Smooth muscle cell (in vitro differentiated cells): ENCODE measurements around the gene PALMD. TPM values are rescaled to one million over a fixed set of nuclear protein-coding genes. Genes with fewer than 3 reads are reported as not detected.

Experiments
- DNase-seq: peaks from one replicate; lab custom pipeline; 2025; ENCODE audit not compliant: unreplicated experiment; lab: John Stamatoyannopoulos, UW
- H2AFZ ChIP-seq: fragments of 200-600 bp; sonication (generic); 2 replicates; pipeline ENCODE4 v1.6.0; 2016; ENCODE audit warnings: antibody characterized with exemption, low read depth, mild to moderate bottlenecking
- H3F3A ChIP-seq: fragments of 200-600 bp; sonication (generic); 2 replicates; pipeline ENCODE4 v1.6.0; 2017; ENCODE audit warnings: antibody characterized with exemption, low read depth
- H3K27ac ChIP-seq: fragments of 200-600 bp; sonication (generic); 2 replicates; pipeline ENCODE4 v1.5.1; 2016; ENCODE audit warnings: low read depth, mild to moderate bottlenecking
- H3K27me3 ChIP-seq: fragments of 200-600 bp; sonication (generic); 2 replicates; pipeline ENCODE4 v1.6.1; 2016; ENCODE audit warnings: low read depth, mild to moderate bottlenecking
- H3K36me3 ChIP-seq: fragments of 200-600 bp; sonication (generic); 2 replicates; pipeline ENCODE4 v1.5.1; 2016; ENCODE audit warnings: low read depth
- H3K4me1 ChIP-seq: fragments of 200-600 bp; sonication (generic); 2 replicates; pipeline ENCODE4 v1.5.1; 2016; ENCODE audit warnings: low read depth
- H3K4me2 ChIP-seq: fragments of 200-600 bp; sonication (generic); 2 replicates; pipeline ENCODE4 v1.6.0; 2016; ENCODE audit warnings: mild to moderate bottlenecking
- H3K4me3 ChIP-seq: fragments of 200-600 bp; sonication (generic); 2 replicates; pipeline ENCODE4 v1.5.1; 2016; ENCODE audit warnings: mild to moderate bottlenecking
- H3K79me2 ChIP-seq: fragments of 200-600 bp; sonication (generic); 2 replicates; pipeline ENCODE4 v1.6.0; 2016; ENCODE audit warnings: low read depth, mild to moderate bottlenecking
- H3K9ac ChIP-seq: fragments of 200-600 bp; sonication (generic); 2 replicates; pipeline ENCODE4 v1.6.0; 2016; ENCODE audit warnings: low read depth
- H3K9me3 ChIP-seq: fragments of 200-600 bp; sonication (generic); replicated peaks from 2 replicates; pipeline ENCODE4 v1.5.1; 2016; ENCODE audit warnings: low read depth
- H4K20me1 ChIP-seq: fragments of 200-600 bp; sonication (generic); 2 replicates; pipeline ENCODE4 v1.6.0; 2016; ENCODE audit warnings: low read depth
- CTCF ChIP-seq: fragments of 200-600 bp; sonication (generic); IDR thresholded peaks from 2 replicates; pipeline ENCODE4 v1.5.1; 2017; ENCODE audit warnings: borderline replicate concordance, mild to moderate bottlenecking, antibody characterized with exemption; ENCODE audit not compliant: insufficient read depth, poor library complexity, severe bottlenecking
- WGBS: methylation state at CpG from one replicate; pipeline ENCODE4 v1.1.7; 2016; ENCODE audit warnings: low lambda C conversion rate; 5-methylcytosine and 5-hydroxymethylcytosine counted together
- polyA plus RNA-seq: library from polyadenylated mRNA; unstranded; fragments of >200 nt; fragmentation: Nextera tagmentation; extraction: Ambion mirVana; gene quantifications from 2 replicates; pipeline ENCODE4 v1.2.1, GENCODE V29; 2016
- total RNA-seq: library from RNA; depleted of rRNA; stranded (reverse); fragments of >200 nt; gene quantifications from 2 replicates; pipeline ENCODE4 v1.2.3, GENCODE V29; 2014

PALMD gene
- total and polyA plus RNA-seq, 2 experiments from 2014 or later, result 1.1 to 1.2 TPM

- no peak for DNase-seq
- H3K9me3 ChIP-seq, result no peaks in the 10 kb centered on the region
- H3F3A ChIP-seq, result no peaks in the 10 kb centered on the region
- H3K27ac ChIP-seq, result no peak overlapping the region
- no peak overlapping the region for H2AFZ ChIP-seq
- H3K4me3 ChIP-seq, result no peak overlapping the region
- no peaks in the 10 kb centered on the region for H3K4me1 ChIP-seq
- no peaks in the 10 kb centered on the region for H3K79me2 ChIP-seq
- no peak for TF ChIP-seq CTCF
- H4K20me1 ChIP-seq, result no peaks in the 10 kb centered on the region
- no peak overlapping the region for H3K9ac ChIP-seq
- H3K36me3 ChIP-seq, result no peaks in the 10 kb centered on the region
- no peak overlapping the region for H3K4me2 ChIP-seq
- H3K27me3 ChIP-seq, result no peaks in the 10 kb centered on the region
These were observed 31.0 kb downstream of the PALMD start for GRCh38 chr1:99676876-99677275.

- H4K20me1 ChIP-seq, result no peaks in the 10 kb centered on the region
- no peaks in the 10 kb centered on the region for H3K27me3 ChIP-seq
- H3K36me3 ChIP-seq, result no peaks in the 10 kb centered on the region
- 95% methylated on average over 2 of the region's 2 CpGs for WGBS
- no peaks in the 10 kb centered on the region for H3K4me1 ChIP-seq
- no peak overlapping the region for H2AFZ ChIP-seq
- H3K27ac ChIP-seq, result no peak overlapping the region
- no peak for DNase-seq
- no peak for TF ChIP-seq CTCF
- no peaks in the 10 kb centered on the region for H3F3A ChIP-seq
- no peak overlapping the region for H3K9ac ChIP-seq
- no peak overlapping the region for H3K4me3 ChIP-seq
- no peaks in the 10 kb centered on the region for H3K79me2 ChIP-seq
- H3K9me3 ChIP-seq, result no peaks in the 10 kb centered on the region
- H3K4me2 ChIP-seq, result no peak overlapping the region
These were observed 31.5 kb downstream of the PALMD start for GRCh38 chr1:99677416-99677815.

GRCh38 chr1:99680270-99680669, 34.4 kb downstream of the PALMD start:
- no peaks in the 10 kb centered on the region for H3K79me2 ChIP-seq
- 50% methylated on average over 1 of the region's 1 CpG for WGBS
- no peak overlapping the region for H3K4me3 ChIP-seq
- H3K9me3 ChIP-seq, result no peaks in the 10 kb centered on the region
- H2AFZ ChIP-seq, result no peak overlapping the region
- H4K20me1 ChIP-seq, result no peaks in the 10 kb centered on the region
- H3K36me3 ChIP-seq, result no peaks in the 10 kb centered on the region
- no peak for DNase-seq
- no peak overlapping the region for H3K4me2 ChIP-seq
- TF ChIP-seq CTCF, result no peak
- no peaks in the 10 kb centered on the region for H3K27me3 ChIP-seq
- no peaks in the 10 kb centered on the region for H3K4me1 ChIP-seq
- no peaks in the 10 kb centered on the region for H3F3A ChIP-seq
- no peak overlapping the region for H3K9ac ChIP-seq
- H3K27ac ChIP-seq, result no peak overlapping the region

- 84% methylated on average over 3 of the region's 3 CpGs for WGBS
- peak overlapping the region; percentile 49 for H3K27ac ChIP-seq
These were observed 35.7 kb downstream of the PALMD start for GRCh38 chr1:99681583-99681982.

More at GRCh38 chr1:99681583-99681982, 35.7 kb downstream of the PALMD start:
- Histone ChIP-seq H4K20me1 (no peaks in the 10 kb centered on the region), H3K27me3 (no peaks in the 10 kb centered on the region), H3K4me1 (no peaks in the 10 kb centered on the region), H3K79me2 (no peaks in the 10 kb centered on the region), H3K9me3 (no peaks in the 10 kb centered on the region), H3F3A (no peaks in the 10 kb centered on the region), H3K36me3 (no peaks in the 10 kb centered on the region), H2AFZ (no peak overlapping the region), H3K4me2 (peak overlapping the region; percentile 12), H3K4me3 (no peak overlapping the region), H3K9ac (no peak overlapping the region)
- no peak for DNase-seq
- no peak for TF ChIP-seq CTCF
